Lung (tissue), 12 donors: ENCODE measurements around the gene UBE2U. TPM values are rescaled to one million over a fixed set of nuclear protein-coding genes. Genes with fewer than 3 reads are reported as not detected.

Experiments used
- ATAC-seq: fragments of 200-7000 bp; cut with Tn5 transposase; one replicate; pipeline ENCODE4 v1.9.1; 2020; ENCODE audit warnings: moderate number of reproducible peaks; ENCODE audit not compliant: insufficient read depth, low FRiP score
- DNase-seq, 3 donors: peaks; one replicate each; pipeline ENCODE4 v3.0.0-alpha.2; 2013 to 2017
- H3K27ac ChIP-seq, 2 donors: one replicate each; pipeline ENCODE4 v1.5.1; 2013; ENCODE audit warnings: mild to moderate bottlenecking in 2 of 2, moderate library complexity in 2 of 2, control low read depth in 1 of 2, inconsistent platforms in 1 of 2, low read depth in 1 of 2, low read length in 1 of 2
- H3K27me3 ChIP-seq, 3 donors: one replicate each; pipeline ENCODE4 v1.5.1; 2013; ENCODE audit warnings: low read length in 2 of 3; ENCODE audit not compliant: control insufficient read depth in 3 of 3, insufficient read depth in 3 of 3
- H3K36me3 ChIP-seq, 4 donors: one replicate each; pipeline ENCODE4 v1.5.1; 2013; ENCODE audit warnings: low read length in 4 of 4, mild to moderate bottlenecking in 1 of 4, moderate library complexity in 1 of 4; ENCODE audit not compliant: control insufficient read depth in 4 of 4, insufficient read depth in 4 of 4
- H3K4me1 ChIP-seq, 5 donors: one replicate each; pipeline ENCODE4 v1.5.1; 2013; ENCODE audit warnings: low read length in 5 of 5, mild to moderate bottlenecking in 2 of 5, moderate library complexity in 1 of 5; ENCODE audit not compliant: control insufficient read depth in 5 of 5, insufficient read depth in 5 of 5
- H3K4me3 ChIP-seq: one replicate; pipeline ENCODE4 v1.5.1; 2013; ENCODE audit warnings: mild to moderate bottlenecking, control low read depth, moderate library complexity
- H3K9ac ChIP-seq, 2 donors: one replicate each; pipeline ENCODE4 v1.5.1; 2013; ENCODE audit warnings: low read length in 2 of 2, control low read depth in 1 of 2; ENCODE audit not compliant: insufficient read depth in 1 of 2
- H3K9me3 ChIP-seq, 4 donors: one replicate each; pipeline ENCODE4 v1.5.1; 2013; ENCODE audit warnings: low read length in 3 of 4, mild to moderate bottlenecking in 1 of 4, moderate library complexity in 1 of 4; ENCODE audit not compliant: control insufficient read depth in 4 of 4, insufficient read depth in 3 of 4
- WGBS, 2 donors: extraction: QIAGEN DNeasy Blood & Tissue Kit; methylation state at CpG; one replicate each; pipeline ENCODE4 v1.1.7; 2013; 5-methylcytosine and 5-hydroxymethylcytosine counted together
- polyA plus RNA-seq, 2 donors: library from polyadenylated mRNA; stranded (reverse); fragments of 200-250 nt; gene quantifications; one replicate each; pipeline ENCODE4 v1.2.1, GENCODE V29; 2013
- total RNA-seq, 2 donors: library from RNA; depleted of rRNA in 1 of 2; stranded (reverse); fragments of >200 nt in 1 of 2; gene quantifications; one replicate each; pipeline ENCODE4 v1.2.1, GENCODE V29; 2014 to 2021
- TF ChIP-seq, protein P1 (sequence below): IDR thresholded peaks from 2 replicates; pipeline ENCODE4 v1.5.1; 2012; ENCODE audit warnings: mild to moderate bottlenecking; ENCODE audit errors: control extremely low read depth, extremely low read depth
- donor health status: control.
- donor health status: control.
- donor health status: Bipolar disorder and iron deficiency.
- donor health status: healthy.
- donor health status: DM: yes; HTN: yes; CAD: no.

The UBE2U gene
- total and polyA plus RNA-seq, 4 donors = not detected

DNA sequence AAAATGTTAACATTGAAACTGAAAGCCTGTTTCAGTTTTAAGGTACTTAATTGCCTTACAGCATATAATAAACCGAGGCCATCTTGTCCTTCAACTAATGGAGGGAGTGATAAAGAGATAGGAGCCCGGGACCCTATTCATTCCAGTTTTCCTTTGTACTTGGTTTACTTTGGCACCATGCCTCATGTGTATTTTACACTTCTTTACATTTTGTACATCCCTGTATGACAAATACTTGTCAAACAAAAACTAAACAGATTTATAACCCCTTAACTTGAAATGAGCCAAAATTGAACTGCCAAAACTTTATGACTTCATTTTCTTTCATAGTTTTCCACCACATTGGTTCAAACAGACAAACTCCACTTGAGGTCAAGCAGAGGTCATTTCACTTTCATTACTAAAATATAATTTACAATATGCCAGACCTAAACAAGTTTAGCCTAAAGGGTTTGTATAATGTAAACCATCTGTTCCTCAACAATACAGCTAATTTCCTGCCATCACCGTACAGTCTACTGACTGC, 30.9 kb upstream of the UBE2U start:
- H3K4me3 ChIP-seq = no peak overlapping the region
- H3K27ac ChIP-seq = no peak overlapping the region

DNA sequence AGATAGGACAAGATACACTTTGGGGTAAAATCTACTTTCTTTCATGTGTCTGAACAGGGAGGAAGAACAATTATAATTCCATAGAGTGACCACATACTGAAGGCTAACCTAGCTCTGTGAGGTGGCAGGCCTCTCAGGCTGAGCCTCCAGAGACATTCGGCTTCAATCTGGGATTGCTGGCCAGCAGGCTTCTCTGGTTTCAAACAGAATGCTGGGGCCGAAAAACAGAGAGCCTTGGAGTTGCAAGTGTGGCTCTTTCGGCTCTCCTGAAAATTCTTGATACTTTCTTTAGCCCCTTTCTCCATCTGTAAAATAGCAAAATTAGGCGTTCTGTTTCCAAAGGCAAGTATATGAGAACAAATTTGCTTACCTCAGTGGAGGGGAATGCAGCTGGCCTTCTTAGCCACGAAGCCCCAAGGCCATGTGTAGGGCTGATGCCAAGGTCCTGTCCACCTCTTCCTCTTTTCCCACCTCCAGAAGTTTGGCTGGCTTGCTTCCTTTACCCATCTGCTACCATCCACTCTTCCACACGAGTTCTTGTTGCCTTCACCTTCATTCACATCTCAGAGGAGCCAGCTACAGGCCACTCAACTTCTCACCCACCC, 30.0 kb upstream of the UBE2U start:
- Histone ChIP-seq H3K4me1 (peaks cover 6 to 54% (median 23%) of the 10 kb centered on the region in 5 donors), H3K27me3 (no peaks in the 10 kb centered on the region), H3K36me3 (peaks cover 5 to 25% (median 13%) of the 10 kb centered on the region in 4 donors), H3K9me3 (no peaks in the 10 kb centered on the region), H3K4me3 (no peak overlapping the region), H3K9ac (peak overlapping the region in 1 of 2 donors; percentile 45), H3K27ac (peak overlapping the region in 1 of 2 donors; percentile 60)
- ATAC-seq (no peak), DNase-seq (peak in 2 of 3 donors; percentile 48 to 51)
- TF ChIP-seq, protein P1, sequence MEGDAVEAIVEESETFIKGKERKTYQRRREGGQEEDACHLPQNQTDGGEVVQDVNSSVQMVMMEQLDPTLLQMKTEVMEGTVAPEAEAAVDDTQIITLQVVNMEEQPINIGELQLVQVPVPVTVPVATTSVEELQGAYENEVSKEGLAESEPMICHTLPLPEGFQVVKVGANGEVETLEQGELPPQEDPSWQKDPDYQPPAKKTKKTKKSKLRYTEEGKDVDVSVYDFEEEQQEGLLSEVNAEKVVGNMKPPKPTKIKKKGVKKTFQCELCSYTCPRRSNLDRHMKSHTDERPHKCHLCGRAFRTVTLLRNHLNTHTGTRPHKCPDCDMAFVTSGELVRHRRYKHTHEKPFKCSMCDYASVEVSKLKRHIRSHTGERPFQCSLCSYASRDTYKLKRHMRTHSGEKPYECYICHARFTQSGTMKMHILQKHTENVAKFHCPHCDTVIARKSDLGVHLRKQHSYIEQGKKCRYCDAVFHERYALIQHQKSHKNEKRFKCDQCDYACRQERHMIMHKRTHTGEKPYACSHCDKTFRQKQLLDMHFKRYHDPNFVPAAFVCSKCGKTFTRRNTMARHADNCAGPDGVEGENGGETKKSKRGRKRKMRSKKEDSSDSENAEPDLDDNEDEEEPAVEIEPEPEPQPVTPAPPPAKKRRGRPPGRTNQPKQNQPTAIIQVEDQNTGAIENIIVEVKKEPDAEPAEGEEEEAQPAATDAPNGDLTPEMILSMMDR = no peak
- WGBS, 2 donors = 70 to 81% methylated on average over 6 of the region's 6 CpGs

More for the DNA sequence above, 30.9 kb upstream of the UBE2U start:
- Histone ChIP-seq H3K4me1 (peaks cover 6 to 54% (median 23%) of the 10 kb centered on the region in 5 donors), H3K9ac (no peak overlapping the region), H3K9me3 (no peaks in the 10 kb centered on the region), H3K27me3 (no peaks in the 10 kb centered on the region), H3K36me3 (peaks cover 0 to 25% (median 10%) of the 10 kb centered on the region in 4 donors)
- DNase-seq (peak in 2 of 3 donors; percentile 98 to 99), ATAC-seq (no peak)
- TF ChIP-seq, protein P1 = no peak
- 32 to 53% methylated on average over 3 of the region's 3 CpGs for WGBS, 2 donors

- H3K36me3 ChIP-seq = peaks cover 4 to 23% (median 14%) of the 10 kb centered on the region in 4 donors
- DNase-seq = peak in 2 of 3 donors; percentile 48 to 60
Measured at GRCh38 chr1:64175639-64176038, 27.8 kb upstream of the UBE2U start.

More at GRCh38 chr1:64175639-64176038, 27.8 kb upstream of the UBE2U start:
- TF ChIP-seq, protein P1 = no peak
- peaks cover 8 to 58% (median 23%) of the 10 kb centered on the region in 5 donors for H3K4me1 ChIP-seq
- H3K27me3 ChIP-seq = no peaks in the 10 kb centered on the region
- no peak overlapping the region for H3K27ac ChIP-seq
- no peak for ATAC-seq
- no peak overlapping the region for H3K9ac ChIP-seq
- no peak overlapping the region for H3K4me3 ChIP-seq
- no peaks in the 10 kb centered on the region for H3K9me3 ChIP-seq
